Activated T-helper 17 cell treated with anti-CD3 and anti-CD28 coated beads, Interleukin-2, amount 50 U/mL, for 72 hours (primary cell): ENCODE data around the gene SOX6. TPM values are rescaled to one million over a fixed set of nuclear protein-coding genes. Genes with fewer than 3 reads are reported as not detected.

ENCODE experiments used
- ATAC-seq: fragments of 150-1000 bp; cut with Tn5 transposase; replicated peaks from 2 replicates; pipeline ENCODE4 v1.10.0; 2021; ENCODE audit warnings: mild to moderate bottlenecking, moderate library complexity
- H3K27ac Mint-ChIP-seq: one replicate; pipeline ENCODE4 v1.8.0; 2022; ENCODE audit warnings: mixed read lengths
- H3K27me3 Mint-ChIP-seq: one replicate; pipeline ENCODE4 v1.8.0; 2022; ENCODE audit warnings: mixed read lengths
- H3K36me3 Mint-ChIP-seq: one replicate; pipeline ENCODE4 v1.8.0; 2022; ENCODE audit warnings: low read depth, mild to moderate bottlenecking, mixed read lengths
- H3K4me1 Mint-ChIP-seq: one replicate; pipeline ENCODE4 v1.8.0; 2022; ENCODE audit warnings: mixed read lengths
- H3K4me3 Mint-ChIP-seq: one replicate; pipeline ENCODE4 v1.8.0; 2022; ENCODE audit warnings: mild to moderate bottlenecking, mixed read lengths
- H3K9me3 Mint-ChIP-seq: one replicate; pipeline ENCODE4 v1.8.0; 2022; ENCODE audit warnings: mixed read lengths
- total RNA-seq, 2 donors: library from RNA; stranded (reverse); gene quantifications; one replicate each; pipeline ENCODE4 v1.2.3, GENCODE V29; 2022

The SOX6 gene
- total RNA-seq, 2 donors from 2014 or later = 0.11 TPM; not detected in 1

DNA sequence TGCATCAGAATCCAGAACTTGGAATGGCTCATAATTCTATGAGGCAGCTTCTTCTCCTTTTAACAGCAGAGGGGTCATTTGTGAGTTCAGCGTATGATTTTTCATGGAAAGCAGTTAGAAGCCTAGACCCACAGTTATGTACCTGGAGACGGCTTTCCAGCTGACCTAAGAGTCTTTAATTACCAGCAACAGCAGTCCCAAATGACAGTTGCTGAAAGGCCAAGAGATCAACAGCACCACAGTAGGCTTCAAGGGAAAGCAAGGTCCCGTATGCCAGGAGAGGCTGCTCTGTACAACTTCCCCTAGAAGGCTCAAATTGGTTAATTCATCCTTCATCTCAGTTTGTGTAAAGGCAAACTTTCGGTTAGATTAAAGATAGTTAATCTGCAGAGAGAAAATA lies 363.0 kb downstream of the SOX6 start:
- H3K4me1 Mint-ChIP-seq = no peaks in the 10 kb centered on the region
- no peak overlapping the region for H3K4me3 Mint-ChIP-seq
- H3K36me3 Mint-ChIP-seq = no peaks in the 10 kb centered on the region
- H3K27ac Mint-ChIP-seq = no peak overlapping the region
- no peak for ATAC-seq
- peaks cover 4% of the 10 kb centered on the region for H3K27me3 Mint-ChIP-seq
- no peaks in the 10 kb centered on the region for H3K9me3 Mint-ChIP-seq

DNA sequence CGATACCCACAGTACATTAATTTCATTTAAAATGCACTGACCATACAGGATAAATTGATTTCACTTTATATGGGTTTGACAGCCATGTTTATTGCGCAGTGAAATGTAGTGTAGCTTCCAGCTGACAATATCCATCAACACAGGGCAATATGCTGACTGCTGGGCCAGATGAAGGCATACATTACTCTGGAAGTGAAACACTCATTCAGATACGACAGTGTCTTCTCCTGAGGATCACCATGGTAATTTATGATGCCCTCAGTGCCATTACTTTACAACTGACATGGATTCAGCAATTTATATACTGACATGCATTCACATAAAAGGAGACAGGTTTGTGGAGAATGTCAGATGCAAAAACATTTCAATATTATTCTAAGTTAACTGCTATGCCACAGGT lies 365.1 kb downstream of the SOX6 start:
- Mint-ChIP-seq H3K9me3 (no peaks in the 10 kb centered on the region), H3K27me3 (peaks cover 4% of the 10 kb centered on the region), H3K4me1 (no peaks in the 10 kb centered on the region), H3K27ac (no peak overlapping the region), H3K36me3 (no peaks in the 10 kb centered on the region), H3K4me3 (no peak overlapping the region)
- no peak for ATAC-seq

DNA sequence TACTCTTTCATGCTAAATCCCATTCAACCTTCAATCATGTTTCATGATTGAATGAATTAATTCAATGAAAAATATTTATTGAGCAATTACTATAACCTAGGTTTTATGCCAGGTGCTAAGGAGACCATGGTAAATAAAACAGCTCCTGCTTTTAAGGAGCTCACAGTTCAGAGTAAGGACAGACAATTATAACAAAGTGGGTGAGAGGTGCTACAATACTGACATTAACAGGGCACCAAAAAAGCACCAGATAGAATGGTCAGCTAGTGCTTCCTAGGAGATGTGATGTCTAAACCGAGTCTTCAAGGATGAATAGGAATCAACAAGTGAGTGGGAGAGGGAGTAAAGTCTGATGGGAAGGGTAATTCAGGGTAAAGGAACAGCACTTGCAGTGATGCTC lies 366.7 kb downstream of the SOX6 start:
- ATAC-seq = no peak
- Mint-ChIP-seq H3K4me3 (no peak overlapping the region), H3K4me1 (no peaks in the 10 kb centered on the region), H3K36me3 (no peaks in the 10 kb centered on the region), H3K27ac (no peak overlapping the region), H3K27me3 (peaks cover 4% of the 10 kb centered on the region), H3K9me3 (no peaks in the 10 kb centered on the region)

DNA sequence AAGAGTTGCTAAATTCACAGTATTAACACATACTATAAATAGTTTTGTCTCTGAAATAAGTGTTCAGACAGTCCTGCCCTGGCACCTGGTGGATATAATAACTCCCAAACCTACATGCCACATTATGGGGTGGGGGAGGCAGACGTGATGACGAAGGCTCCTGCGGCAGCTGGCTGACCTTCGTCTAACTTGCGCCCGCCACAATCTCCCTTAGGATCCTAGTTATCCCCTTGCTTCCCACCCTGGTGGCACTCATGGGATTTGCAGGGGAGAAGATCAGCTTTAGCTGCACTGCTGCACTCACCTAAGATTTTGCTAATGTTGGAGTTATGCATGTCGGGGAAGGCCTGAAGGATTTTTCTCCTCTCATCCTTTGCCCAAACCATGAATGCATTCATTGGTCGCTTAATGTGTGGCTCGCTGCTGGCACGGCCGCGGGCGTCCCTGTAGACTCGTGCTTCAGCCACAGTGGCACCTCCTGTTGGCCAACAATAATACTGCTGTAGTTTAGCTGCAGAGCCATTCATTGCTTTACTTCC lies 367.6 kb downstream of the SOX6 start:
- no peaks in the 10 kb centered on the region for H3K36me3 Mint-ChIP-seq
- no peaks in the 10 kb centered on the region for H3K27me3 Mint-ChIP-seq
- ATAC-seq = no peak
- H3K27ac Mint-ChIP-seq = no peak overlapping the region
- no peak overlapping the region for H3K4me3 Mint-ChIP-seq
- no peaks in the 10 kb centered on the region for H3K9me3 Mint-ChIP-seq
- H3K4me1 Mint-ChIP-seq = no peaks in the 10 kb centered on the region

DNA sequence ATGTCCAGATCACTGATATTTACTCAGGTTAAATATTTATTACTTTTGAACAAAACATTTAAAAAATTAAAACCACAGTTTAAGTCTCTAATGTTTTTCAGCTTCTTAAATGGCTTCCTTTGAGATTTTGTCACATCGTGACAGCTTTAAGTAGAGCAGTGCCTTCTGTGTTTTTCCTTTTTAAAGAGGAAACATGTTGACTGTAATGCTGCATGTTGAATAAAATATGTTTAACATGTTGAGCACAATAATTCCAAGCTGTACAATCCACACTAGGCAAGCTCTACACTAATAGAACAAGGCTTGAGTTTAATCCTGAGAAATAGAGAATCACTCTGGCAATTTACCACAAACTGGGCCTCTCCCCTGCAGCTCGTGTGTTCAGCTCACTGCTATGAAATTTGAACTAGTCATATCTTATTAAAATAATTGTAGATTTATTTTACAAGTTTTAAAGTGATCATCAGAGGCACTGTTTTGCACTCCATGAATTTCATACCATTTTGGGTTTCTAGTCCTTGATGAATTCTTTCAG lies 368.3 kb downstream of the SOX6 start:
- ATAC-seq = no peak
- H3K27ac Mint-ChIP-seq = no peak overlapping the region
- no peaks in the 10 kb centered on the region for H3K4me1 Mint-ChIP-seq
- H3K36me3 Mint-ChIP-seq = no peaks in the 10 kb centered on the region
- no peaks in the 10 kb centered on the region for H3K9me3 Mint-ChIP-seq
- H3K4me3 Mint-ChIP-seq = no peak overlapping the region
- H3K27me3 Mint-ChIP-seq = no peaks in the 10 kb centered on the region

DNA sequence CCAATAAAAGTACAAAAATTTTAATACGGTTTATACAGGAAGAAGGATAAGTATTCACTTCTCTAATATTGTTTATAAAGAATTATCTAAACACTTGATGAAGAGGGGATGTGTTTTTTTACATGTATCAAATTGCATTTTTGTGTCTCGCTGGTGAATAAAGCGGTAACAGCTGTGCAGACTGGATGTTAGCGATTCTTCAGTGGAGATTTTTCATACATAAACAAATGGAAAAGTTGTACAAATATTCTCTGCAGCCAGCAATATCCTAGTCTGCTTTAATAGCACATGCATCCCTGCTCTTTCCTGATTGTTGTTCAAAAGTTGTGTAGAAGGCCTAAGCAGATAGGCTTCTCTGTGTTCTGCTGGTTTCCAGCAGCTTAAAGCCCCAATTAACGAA lies 369.3 kb downstream of the SOX6 start:
- no peak for ATAC-seq
- no peaks in the 10 kb centered on the region for H3K4me1 Mint-ChIP-seq
- H3K27ac Mint-ChIP-seq = no peak overlapping the region
- no peaks in the 10 kb centered on the region for H3K9me3 Mint-ChIP-seq
- H3K4me3 Mint-ChIP-seq = no peak overlapping the region
- H3K27me3 Mint-ChIP-seq = no peaks in the 10 kb centered on the region
- no peaks in the 10 kb centered on the region for H3K36me3 Mint-ChIP-seq

DNA sequence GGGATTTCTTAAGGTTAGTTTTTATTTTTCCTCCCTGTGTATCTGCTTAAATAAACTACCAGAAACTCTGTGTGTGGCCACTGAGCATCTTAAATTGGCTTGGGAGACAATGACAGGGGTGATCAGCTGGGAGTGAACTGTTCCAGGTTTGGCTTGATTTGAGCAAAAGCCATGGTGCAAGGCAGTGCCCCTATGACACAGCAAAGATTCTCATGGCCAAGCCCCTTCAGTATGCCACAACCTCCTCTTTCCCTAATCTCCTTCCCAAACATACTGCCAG lies 370.5 kb downstream of the SOX6 start:
- Mint-ChIP-seq H3K36me3 (no peaks in the 10 kb centered on the region), H3K4me1 (no peaks in the 10 kb centered on the region), H3K27ac (no peak overlapping the region), H3K9me3 (no peaks in the 10 kb centered on the region), H3K4me3 (no peak overlapping the region), H3K27me3 (no peaks in the 10 kb centered on the region)
- ATAC-seq = no peak

DNA sequence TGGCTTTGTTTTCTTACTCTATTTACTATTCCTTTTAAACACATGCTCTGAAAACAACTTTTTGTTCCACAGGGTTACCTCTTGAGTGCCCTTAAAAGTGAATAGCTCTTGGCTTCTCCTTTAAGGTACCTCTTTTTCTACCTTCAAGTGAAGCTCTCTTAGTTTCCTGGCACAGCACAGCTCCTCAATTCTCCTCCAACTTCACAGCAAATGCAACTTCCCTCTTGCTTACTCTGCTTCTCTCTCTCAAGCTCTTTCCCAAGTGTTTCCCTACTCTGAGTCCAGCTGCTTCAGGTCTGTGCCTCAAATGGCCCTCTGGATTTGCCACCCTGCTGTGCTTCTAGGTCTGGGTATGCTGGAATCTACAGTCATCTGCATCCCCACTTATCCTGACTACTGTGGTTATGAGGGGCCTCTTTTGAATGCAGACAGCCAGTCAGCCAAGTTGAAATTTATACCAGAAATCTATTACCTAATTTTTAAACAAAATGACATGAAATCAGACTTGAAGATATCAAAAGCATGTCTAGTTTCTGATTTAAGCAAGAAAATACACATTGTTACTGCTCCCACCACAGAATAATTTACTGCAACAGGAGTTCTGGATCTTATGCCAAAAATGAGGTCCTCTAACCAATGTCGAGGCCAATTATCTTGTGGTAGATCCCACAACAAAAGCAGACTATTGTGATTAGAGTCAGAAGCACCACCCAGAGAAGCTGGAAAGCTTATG lies 371.1 kb downstream of the SOX6 start:
- H3K9me3 Mint-ChIP-seq = no peaks in the 10 kb centered on the region
- H3K4me1 Mint-ChIP-seq = no peaks in the 10 kb centered on the region
- H3K27me3 Mint-ChIP-seq = no peaks in the 10 kb centered on the region
- no peak overlapping the region for H3K4me3 Mint-ChIP-seq
- ATAC-seq = no peak
- no peaks in the 10 kb centered on the region for H3K36me3 Mint-ChIP-seq
- H3K27ac Mint-ChIP-seq = no peak overlapping the region

DNA sequence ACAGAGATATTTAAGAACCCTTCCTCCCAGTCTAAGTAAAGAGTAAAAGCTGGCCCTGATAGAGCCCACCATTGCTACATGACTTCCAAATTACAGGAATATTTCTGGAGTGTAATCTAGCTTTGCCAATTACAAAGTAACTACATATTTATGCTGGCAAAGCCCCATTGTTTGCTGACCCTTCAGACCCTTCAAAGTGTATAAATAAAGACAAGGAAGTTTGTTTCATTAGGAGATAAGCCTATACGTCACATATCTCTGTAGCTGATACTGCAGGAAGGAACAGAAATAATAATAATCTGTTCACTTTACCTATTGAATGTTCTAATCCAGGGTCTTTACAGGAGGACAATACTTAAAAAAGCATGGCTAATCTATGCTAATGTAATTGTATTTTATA lies 375.1 kb downstream of the SOX6 start:
- no peak overlapping the region for H3K27ac Mint-ChIP-seq

DNA sequence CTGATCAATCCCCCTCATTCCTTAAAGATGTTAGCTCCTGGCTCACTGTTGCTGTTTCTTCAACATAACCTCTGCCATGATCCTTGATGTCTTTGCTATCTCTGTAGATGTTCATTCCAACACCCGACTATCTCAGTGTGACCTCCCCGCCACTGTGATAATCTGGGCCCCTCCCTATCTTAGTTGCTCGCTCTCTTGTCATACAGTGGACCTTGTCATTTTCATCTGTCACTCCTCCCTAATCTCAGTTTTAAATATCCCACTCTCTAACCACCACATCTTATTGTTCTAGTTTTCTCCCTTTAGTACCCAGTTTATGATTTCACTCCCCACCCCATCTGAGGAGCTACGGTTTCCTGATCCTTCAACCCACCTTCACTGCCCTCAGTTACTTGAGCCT lies 379.2 kb downstream of the SOX6 start:
- no peaks in the 10 kb centered on the region for H3K36me3 Mint-ChIP-seq
- H3K4me3 Mint-ChIP-seq = no peak overlapping the region
- H3K9me3 Mint-ChIP-seq = no peaks in the 10 kb centered on the region
- no peak for ATAC-seq
- no peaks in the 10 kb centered on the region for H3K27me3 Mint-ChIP-seq
- H3K4me1 Mint-ChIP-seq = no peaks in the 10 kb centered on the region
- no peak overlapping the region for H3K27ac Mint-ChIP-seq

More for the DNA sequence above, 375.1 kb downstream of the SOX6 start:
- ATAC-seq = no peak
- Mint-ChIP-seq H3K36me3 (no peaks in the 10 kb centered on the region), H3K4me3 (no peak overlapping the region), H3K4me1 (no peaks in the 10 kb centered on the region), H3K27me3 (no peaks in the 10 kb centered on the region), H3K9me3 (no peaks in the 10 kb centered on the region)

DNA sequence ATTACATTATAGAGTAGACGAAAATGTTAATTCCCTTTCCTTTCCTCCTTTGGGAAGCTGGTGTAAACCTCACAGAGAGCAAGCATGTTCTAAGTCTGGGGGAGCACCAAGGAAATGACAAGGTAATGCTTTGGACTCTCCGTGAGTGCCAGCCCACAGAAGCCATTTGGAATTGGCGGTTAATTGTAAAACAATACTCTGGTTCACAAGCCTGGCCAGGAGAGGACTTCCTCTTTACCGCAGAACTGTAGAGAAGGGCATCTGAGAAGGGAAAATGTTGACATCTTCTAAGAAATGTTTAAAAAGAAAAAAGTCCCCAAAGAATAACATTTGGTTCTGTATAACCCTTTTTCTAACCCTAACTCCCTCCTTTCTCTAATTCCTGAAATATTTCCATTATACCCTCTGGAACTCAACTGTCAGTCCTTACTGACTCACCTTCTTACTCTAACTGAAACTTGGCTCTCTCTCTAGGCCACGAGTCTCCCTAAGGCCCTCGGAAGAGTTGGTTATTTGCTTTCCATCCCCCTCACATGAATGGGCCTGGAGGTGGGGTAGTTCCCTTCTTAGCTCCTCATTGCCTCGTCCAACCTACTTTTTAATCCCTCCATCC lies 379.8 kb downstream of the SOX6 start:
- Mint-ChIP-seq H3K4me1 (no peaks in the 10 kb centered on the region), H3K9me3 (no peaks in the 10 kb centered on the region)

DNA sequence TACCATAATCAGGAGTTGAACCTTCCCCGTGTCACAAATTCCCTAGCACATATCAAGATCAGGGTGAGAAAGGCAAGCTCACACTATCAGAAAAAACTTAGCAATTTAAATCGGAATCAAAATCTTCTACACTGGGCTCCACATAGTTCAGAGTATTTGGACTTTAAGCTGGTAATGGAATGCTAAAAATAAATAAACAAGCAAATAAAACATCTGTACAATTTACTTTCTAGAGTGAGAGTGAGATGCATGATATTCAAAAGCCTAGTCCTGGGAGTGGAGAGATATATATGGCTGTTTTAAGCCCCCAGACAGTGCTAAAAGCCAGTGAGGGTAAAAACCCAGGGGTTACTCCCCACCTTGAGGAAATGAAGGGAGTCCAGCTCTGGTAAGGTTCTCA lies 380.6 kb downstream of the SOX6 start:
- no peaks in the 10 kb centered on the region for H3K27me3 Mint-ChIP-seq
- H3K4me3 Mint-ChIP-seq = no peak overlapping the region
- no peaks in the 10 kb centered on the region for H3K9me3 Mint-ChIP-seq
- H3K27ac Mint-ChIP-seq = no peak overlapping the region
- no peaks in the 10 kb centered on the region for H3K36me3 Mint-ChIP-seq
- H3K4me1 Mint-ChIP-seq = no peaks in the 10 kb centered on the region
- no peak for ATAC-seq

More for the DNA sequence above, 379.8 kb downstream of the SOX6 start:
- no peak for ATAC-seq
- Mint-ChIP-seq H3K27me3 (no peaks in the 10 kb centered on the region), H3K4me3 (no peak overlapping the region), H3K36me3 (no peaks in the 10 kb centered on the region), H3K27ac (no peak overlapping the region)

DNA sequence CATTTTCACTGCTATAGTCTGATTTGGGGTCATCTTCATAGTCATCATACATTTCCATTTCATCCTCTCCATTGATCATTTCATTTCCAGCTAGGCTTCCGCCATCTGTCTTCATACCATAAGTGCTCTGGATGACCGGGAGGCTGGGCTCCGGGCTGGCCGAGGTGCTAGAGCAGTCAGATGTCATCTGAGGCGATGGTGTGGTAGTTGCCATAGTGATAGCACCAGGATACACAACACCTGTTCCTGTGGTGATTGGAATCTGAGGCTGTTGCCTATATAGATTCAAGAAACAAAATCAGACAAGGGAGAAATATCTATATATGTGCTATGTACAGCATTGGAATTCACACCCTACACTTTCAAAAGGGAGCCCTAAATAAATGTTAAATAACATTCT lies 383.5 kb downstream of the SOX6 start:
- ATAC-seq = no peak
- H3K27ac Mint-ChIP-seq = no peak overlapping the region
- H3K9me3 Mint-ChIP-seq = peaks cover 3% of the 10 kb centered on the region
- peaks cover 3% of the 10 kb centered on the region for H3K4me1 Mint-ChIP-seq
- no peaks in the 10 kb centered on the region for H3K27me3 Mint-ChIP-seq
- H3K4me3 Mint-ChIP-seq = no peak overlapping the region
- no peaks in the 10 kb centered on the region for H3K36me3 Mint-ChIP-seq

DNA sequence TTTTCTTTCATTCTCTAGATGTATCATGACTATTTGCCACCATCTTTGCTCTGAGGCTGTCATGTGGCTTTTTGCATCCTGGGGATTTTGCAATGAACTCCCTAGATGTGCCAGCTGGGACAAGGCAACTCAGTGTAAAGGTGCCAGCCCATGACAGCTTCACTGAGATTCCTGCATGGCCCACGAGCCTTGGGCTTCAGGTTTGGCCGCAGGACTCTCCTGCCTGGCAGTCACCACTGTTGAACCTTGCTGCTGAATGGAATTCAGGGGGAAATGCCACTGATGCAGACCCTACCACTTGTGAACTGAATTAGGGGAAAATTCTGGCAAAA lies 385.2 kb downstream of the SOX6 start:
- no peaks in the 10 kb centered on the region for H3K36me3 Mint-ChIP-seq
- H3K9me3 Mint-ChIP-seq = peaks cover 3% of the 10 kb centered on the region
- H3K4me3 Mint-ChIP-seq = no peak overlapping the region
- H3K4me1 Mint-ChIP-seq = peaks cover 3% of the 10 kb centered on the region
- H3K27ac Mint-ChIP-seq = no peak overlapping the region
- no peak for ATAC-seq
- no peaks in the 10 kb centered on the region for H3K27me3 Mint-ChIP-seq

DNA sequence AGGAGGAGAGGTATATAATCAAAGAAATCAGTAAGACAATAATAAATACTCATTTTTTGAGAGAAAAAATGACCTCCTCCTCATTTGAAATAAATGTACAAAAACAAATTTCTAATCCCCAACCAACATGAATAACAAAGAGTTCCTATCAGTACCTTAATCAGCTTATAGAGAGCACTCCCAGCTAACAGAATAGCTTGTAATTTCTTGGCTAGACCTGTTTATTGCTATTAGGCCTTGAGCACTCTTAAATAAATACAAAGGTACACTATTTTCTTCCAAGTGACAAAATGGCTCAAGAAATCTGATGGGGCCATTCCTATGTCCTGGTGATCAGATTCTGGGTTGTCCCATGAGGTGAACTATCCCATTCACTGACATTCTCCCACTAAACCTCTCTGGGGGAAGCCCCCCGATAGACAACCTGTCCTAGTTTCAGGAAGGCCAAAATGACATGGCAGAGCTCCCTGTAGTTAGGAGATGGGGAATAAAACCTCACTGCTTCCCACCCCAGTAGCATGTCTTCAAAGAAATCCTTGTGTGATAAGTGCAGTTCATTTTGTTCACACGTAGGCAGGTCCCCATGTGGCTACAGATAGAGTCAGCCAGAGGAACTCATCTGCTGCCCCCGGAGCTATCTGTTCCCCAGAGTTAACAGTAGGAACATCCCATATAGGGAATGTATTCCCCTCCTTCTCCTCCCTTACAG lies 385.7 kb downstream of the SOX6 start:
- Mint-ChIP-seq H3K36me3 (no peaks in the 10 kb centered on the region), H3K4me1 (peaks cover 3% of the 10 kb centered on the region), H3K9me3 (peaks cover 3% of the 10 kb centered on the region), H3K27ac (peak overlapping the region; percentile 58), H3K4me3 (no peak overlapping the region), H3K27me3 (no peaks in the 10 kb centered on the region)
- no peak for ATAC-seq
